GOT3 (cell line): Measurements from ENCODE around the gene TMEM165.

Experiments
- DNase-seq: peaks from one replicate; lab custom pipeline; 2025; ENCODE audit warnings: mixed read lengths; lab: John Stamatoyannopoulos, UW

Gene TMEM165

GRCh38 chr4:55458164-55458563 lies 62.4 kb downstream of the TMEM165 start:
- DNase-seq, result no peak

DNA sequence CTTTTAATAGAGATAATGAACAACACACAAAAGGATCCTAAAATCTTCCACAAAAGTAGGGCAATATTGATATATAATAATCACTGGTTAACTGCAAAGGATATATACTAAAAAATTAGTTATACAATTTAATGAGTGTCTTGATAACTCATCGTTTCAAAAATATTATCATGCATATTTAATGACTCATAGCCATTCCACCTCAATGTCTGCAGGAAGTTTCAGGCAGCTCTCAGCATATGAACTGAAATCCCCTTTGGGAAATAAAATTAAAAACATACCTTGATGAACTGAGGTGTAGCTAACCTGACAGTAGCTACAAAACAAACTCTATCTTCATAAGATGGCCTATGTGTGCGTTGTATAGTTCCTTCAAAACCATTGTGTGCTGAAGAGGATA lies 62.9 kb downstream of the TMEM165 start:
- no peak for DNase-seq

DNA sequence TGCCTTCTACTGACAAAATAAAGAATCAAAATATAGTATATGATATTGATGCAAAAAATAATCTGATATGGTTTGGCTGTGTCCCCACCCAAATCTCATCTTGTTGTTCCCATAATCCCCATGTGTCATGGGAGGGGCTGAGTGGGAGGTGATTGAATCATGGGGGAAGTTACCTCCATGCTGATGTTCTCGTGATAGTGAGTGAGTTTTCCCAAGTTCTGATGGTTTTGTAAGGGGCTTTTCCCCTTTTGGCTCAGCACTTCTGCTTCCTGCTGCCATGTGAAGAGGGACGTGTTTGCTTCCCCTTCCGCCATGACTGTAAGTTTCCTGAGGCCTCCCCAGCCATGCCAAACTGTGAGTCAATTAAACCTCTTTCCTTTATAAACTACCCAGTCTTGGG lies 70.2 kb downstream of the TMEM165 start:
- no peak for DNase-seq

- DNase-seq, result no peak
Measured at GRCh38 chr4:55468724-55469123, 73.0 kb downstream of the TMEM165 start.

GRCh38 chr4:55469979-55470378 lies 74.2 kb downstream of the TMEM165 start:
- no peak for DNase-seq
